CD4-positive, alpha-beta T cell treated with Interleukin-10 for 1 hour (primary cell): ENCODE results near the gene IL4I1.
A peak's percentile ranks its signal among the peaks of the same experiment; 100 is the strongest.
"Not testable (repeated sequence)": the region's sequence is repeated elsewhere in the genome, so short reads cannot be mapped to it uniquely, and the experiment has no call there.

Experiments
- DNase-seq: peaks from one replicate; pipeline ENCODE4 v3.0.0-alpha.2; 2020

IL4I1 gene, protein sequence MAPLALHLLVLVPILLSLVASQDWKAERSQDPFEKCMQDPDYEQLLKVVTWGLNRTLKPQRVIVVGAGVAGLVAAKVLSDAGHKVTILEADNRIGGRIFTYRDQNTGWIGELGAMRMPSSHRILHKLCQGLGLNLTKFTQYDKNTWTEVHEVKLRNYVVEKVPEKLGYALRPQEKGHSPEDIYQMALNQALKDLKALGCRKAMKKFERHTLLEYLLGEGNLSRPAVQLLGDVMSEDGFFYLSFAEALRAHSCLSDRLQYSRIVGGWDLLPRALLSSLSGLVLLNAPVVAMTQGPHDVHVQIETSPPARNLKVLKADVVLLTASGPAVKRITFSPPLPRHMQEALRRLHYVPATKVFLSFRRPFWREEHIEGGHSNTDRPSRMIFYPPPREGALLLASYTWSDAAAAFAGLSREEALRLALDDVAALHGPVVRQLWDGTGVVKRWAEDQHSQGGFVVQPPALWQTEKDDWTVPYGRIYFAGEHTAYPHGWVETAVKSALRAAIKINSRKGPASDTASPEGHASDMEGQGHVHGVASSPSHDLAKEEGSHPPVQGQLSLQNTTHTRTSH

DNA sequence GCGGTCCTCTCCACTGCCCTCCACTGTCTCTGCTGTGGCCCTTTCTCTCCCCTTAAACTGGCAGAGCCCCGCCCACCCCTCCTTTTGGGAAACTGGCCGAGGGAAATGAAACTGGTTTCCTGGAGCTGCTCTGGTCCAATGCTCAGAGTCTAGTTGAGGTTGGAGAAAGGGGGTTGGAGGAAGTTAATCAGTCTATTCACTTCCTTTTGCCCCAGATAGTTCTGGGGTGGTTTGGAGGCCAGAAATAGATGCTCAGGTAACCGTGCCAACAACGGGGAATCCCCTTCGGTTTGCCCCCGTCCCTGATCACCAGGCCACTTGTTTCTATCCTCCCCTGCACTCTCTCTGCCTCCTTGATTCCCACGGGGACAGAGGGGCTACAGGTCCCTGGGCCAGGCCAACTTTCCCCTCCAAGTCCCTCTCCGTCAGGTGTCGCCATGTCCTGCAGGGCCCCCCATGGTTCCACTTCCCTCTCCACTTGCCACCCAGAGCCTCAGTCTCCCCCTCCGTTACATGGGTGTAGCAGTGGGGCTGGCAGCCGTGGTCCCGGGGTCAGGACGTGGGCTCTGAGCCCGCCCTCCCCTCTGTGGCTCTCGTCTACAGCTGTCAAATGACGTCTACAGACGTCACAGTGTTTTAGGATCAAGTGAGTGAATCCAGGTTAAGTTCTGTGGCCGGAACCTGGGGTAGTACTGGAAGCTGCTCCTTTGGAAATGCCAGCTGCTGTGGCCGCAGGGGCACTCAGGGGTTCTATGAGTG is at the start of gene IL4I1:
IL4I1 (minus strand) TSS at position 25 of the 759 bp plus-strand sequence. CDS start 727 bp downstream, outside the sequence.
- DNase-seq: peak; percentile 89

DNA sequence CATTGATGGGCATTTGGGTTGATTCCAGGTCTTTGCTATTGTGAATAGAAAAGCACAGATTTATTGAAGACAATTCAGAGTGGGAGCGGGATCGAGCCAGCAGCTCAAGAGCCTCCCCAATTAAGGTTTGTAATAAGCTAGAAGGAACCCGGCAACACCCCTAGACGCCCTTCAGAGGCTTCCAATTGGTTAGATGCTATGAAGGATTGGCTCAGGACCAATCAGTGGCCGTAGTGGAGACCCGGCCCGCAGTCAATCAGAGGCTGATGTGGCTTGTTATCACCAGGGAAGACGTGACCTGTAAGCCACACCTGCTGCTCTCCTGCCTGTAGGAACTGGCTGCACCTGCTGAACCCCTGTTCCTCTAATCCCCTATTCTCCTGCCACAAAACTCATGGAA is 49.7 kb upstream of the IL4I1 start:
- no peak for DNase-seq

DNA sequence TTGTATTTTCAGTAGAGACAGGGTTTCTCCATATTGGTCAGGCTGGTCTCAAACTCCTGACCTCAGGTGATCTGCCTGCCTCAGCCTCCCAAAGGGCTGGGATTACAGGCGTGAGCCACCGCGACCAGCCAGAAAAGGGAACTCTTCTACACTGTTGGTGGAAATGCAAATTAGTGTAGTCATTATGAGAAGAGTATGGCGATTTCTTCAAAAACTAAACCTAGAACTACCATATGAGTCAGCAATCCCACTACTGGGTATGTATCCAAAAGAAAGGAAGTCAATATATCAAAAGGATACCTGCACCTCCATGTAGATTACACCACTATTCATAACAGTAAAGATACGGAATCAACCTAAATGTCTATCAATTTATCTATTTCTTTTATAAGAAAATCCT is 47.9 kb upstream of the IL4I1 start:
- not testable (repeated sequence) for DNase-seq

DNA sequence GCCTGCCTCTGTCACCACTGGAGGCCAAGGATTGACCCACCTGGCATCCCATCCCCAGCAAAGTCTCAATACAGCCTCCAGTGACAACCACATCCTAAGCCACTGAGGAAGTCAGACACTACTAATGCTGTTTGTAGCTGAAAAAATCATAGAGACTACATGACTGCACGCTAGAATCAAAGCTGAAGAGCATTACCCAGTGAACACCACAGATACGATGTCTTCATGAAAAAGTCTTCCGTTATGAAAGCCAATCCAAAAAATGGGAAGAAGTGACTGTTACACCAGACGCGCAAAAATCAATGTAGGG is 43.8 kb upstream of the IL4I1 start:
- no peak for DNase-seq

DNA sequence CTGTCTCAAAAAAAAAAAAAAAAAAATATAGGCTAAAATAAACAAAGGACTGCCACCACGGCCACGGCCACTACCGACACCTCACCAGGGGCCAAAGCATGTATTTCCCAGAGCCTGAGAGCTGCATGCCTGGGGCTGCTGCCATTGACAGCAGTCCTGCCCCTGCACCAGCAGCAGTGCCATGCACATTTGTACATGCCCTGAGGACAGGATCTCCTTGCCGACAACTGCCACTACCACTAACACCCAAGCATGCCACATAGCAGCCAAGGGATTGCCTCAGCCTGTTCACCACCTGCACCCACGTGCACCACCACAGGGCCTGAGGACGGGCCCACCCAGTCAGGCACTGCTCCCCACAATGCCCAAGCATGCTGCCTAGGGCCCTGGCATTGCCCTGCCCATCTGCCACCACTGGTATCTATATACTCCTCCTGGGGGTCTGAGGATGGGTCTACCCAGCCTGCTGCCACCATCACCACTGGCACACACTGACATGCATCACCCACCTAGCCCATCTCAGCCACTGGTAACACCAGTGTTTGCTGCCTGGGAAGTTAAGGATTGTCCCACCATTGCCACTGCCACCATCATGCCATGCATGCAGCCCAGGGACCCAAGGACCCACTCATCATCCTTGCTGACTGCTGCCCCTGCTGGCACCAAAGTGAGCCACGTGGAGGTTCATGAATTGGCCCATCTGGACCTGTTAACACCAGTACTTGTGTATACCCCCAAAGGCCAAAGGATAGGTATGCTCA is 43.2 kb upstream of the IL4I1 start:
- DNase-seq: no peak

DNA sequence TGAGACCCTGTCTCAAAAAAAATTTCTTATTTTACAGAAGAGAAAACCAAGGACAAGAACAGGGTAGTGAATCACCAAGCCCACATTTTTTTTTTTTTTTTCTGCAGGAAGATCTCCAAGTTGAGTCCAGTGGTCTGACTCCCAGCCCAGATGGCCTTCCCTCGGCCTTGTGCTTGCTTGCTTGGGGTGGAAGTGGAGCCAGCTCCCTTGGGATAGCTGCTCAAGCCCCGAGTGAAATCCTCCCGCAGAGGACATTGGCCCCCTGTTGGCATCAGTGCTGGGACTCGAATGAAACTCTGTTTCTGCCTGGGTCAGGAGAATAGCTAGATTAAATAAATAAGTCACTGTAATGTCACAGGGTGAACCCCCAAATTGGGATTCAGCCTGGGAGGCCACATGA is 42.0 kb upstream of the IL4I1 start:
- DNase-seq: no peak

DNA sequence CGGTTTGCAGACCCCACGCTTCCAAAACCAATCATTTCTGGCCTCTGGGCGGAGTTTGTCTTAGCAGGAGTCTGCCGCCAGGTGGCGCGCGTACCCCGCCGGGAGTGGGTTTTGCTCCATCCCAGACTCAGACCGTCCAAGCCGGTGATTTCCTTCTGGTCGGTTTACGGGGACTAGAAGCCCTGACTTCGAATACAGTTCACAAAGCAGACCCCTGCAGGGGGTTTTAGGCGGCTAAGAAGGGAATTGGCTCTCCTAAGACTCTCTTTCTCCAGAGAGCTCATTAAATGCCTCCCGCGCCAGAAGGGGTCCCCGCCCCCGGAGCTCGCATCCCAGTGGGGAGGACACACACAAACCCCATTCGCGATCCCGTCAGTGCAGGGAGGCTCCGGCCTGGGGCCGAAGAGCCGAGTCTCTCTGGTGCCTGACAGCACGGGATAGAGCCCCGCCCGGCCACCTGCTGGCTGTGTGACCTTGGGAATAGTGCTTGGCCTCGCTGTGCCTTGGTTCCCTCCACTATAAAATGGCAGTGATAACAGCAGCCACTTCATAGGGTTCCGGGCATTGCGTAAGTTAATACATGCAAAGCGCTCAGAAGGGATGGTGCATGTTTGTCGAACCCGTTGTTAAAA is 41.2 kb upstream of the IL4I1 start:
- DNase-seq: peak; percentile 78

DNA sequence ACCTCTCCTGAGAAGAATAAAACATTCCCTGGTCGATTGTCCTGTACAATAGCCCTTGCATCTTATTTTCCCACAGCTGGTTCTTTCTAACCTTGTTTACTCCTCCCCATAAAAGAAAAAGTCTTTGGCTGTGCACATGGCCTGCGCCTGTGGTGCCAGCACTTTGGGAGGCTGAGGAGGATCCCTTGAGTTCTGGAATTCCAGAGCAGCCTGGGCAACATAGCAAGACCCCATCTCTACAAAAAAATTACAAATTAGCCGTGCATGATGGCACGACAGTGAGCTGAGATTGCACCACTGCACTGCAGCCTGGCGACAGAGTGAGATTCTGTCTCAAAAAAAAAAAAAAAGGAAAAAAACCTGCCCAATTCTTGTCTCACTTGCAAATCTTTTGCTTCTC is 39.9 kb upstream of the IL4I1 start:
- DNase-seq: no peak

DNA sequence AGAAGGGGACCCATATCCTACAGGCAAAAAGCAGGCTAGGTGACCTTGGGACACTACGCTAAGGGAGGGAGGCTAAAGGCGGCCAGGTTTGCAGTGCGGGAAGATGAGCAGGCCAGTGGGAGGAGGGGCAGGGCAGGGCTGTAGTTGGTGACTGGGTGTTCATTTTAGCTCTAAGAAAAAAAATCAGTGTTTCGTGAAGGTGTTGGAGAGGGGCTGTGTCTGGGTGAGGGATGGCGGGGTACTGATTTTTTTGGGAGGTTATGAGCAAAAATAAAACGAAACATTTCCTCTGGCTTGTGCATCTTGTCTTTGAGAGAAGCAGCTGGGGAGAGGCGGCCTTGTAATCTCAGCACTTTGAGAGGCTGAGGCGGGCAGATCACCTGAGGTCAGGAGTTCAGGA is 37.0 kb upstream of the IL4I1 start:
- no peak for DNase-seq

DNA sequence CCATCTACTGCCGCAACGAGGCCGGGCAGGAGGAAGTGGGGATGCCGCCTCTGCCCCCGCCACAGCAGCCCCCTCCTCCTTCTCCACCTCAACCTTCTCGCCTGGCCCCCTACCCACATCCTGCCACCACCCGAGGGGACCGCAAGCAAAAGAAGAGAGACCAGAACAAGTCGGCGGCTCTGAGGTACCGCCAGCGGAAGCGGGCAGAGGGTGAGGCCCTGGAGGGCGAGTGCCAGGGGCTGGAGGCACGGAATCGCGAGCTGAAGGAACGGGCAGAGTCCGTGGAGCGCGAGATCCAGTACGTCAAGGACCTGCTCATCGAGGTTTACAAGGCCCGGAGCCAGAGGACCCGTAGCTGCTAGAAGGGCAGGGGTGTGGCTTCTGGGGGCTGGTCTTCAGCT is 36.0 kb upstream of the IL4I1 start:
- peak; percentile 61 for DNase-seq

DNA sequence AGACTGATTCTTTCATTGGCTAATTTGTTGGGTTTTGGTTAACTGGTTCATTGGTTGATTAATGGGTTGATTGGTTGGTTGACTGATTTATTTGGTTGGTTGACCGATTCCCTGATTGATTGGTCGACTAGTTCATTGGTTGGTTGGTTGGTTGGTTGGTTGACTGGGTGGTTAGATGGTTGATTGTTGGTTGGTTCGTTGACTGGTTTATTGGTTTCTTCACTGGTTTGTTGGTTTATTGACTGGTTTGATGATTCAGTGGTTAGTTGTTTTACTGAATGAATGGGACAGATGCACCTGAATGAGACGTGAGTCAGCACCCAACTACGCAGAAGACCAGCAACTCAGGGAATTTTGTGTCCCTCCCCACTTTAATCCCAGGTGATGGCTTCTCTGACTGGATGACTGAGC is 35.4 kb upstream of the IL4I1 start:
- DNase-seq: no peak

DNA sequence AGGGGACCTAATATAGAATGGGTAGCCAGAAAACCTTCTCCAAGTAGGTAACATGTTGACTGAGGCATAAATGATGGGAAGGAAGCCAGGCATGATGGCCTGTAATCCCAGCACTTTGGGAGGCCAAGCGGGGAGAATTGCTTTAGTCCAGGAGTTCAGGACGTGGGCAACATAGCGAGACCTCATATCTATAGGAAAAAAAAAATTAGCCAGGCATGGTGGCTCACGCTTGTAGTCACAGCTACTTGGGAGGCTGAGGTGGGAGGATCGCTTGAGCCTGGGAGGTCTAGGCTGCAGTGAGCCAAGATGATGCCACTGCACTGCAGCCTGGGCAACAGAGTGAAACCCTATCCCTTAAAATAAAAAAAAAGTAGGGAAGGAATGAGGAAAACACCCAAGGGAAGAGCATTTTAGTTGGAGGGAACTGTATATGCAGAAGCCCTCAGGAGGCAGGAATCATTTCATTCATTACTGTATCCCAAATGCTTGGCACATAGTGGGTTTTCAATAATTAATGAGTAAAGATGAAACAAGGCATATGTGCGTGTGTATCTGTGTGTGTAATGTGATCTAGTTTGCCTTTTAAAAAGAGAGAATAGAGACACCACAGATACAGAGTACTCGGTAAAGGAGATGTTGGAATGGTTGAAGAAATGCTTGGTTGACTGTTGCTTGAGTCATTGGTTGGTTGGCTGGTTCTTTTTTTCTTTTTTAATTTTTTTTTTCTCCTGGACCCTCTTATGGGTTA is 34.8 kb upstream of the IL4I1 start:
- no peak for DNase-seq

DNA sequence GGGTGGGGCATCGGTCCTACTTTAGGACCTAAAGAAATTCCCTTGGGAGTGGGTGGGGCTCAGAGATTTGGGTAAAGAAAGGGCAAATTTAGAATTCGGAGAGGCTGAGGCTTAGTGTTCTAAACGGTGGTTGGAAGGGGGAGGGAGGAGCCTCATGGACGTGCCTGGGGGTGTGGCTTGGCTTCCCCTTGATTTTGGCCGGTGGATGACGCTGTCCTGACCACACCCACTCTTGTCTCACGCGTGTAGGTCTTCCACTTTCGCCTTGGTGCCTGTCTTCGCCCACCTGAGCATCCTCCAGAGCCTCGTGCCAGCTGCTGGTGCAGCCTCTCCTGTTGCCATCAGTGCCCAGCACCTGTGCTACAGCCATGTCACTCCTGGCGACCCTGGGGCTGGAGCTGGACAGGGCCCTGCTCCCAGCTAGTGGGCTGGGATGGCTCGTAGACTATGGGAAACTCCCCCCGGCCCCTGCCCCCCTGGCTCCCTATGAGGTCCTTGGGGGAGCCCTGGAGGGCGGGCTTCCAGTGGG is 33.9 kb upstream of the IL4I1 start:
- DNase-seq: peak; percentile 26

DNA sequence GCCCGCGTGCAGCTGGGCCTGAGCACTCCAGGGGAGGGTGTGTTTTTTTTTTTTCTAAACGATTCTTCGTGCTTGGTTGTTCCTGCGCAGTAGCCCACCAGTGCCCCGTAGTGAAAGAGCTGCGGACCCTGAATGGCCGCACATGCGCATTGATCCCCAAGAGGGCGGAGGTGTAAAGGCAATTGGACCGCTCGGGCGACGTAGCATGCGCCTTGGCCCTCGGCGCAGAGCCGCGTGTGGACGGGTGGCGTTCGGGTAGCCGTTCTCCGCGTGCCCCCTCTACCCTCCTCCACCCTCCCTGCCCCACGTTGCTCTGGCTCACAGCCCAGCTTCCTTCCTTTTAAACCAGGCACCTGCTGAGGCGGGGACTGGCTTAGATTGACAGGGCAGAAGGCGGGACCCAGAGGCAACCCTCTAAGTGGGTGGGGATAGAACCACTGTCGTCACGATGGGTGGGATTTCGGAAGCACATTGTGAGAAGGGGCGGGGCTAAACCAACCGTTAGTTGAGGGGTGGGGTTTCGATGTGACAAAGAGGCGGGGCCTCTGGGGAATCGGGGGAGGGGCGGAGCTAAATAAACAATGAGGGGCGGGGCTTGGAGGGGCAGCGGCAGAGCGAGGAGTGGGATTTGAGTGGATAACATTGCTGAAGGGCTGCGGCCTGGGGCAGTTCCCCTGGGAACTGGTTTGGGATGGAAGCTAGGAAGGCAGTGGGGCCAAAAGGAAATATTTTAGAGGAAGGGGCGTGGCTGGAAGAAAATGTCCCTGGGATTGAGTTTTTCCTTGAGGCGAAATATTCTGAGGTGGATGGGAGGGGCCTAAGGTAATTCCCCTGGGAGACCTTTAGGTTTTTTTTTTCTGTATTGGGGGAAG is 33.2 kb upstream of the IL4I1 start:
- DNase-seq: peak; percentile 97

DNA sequence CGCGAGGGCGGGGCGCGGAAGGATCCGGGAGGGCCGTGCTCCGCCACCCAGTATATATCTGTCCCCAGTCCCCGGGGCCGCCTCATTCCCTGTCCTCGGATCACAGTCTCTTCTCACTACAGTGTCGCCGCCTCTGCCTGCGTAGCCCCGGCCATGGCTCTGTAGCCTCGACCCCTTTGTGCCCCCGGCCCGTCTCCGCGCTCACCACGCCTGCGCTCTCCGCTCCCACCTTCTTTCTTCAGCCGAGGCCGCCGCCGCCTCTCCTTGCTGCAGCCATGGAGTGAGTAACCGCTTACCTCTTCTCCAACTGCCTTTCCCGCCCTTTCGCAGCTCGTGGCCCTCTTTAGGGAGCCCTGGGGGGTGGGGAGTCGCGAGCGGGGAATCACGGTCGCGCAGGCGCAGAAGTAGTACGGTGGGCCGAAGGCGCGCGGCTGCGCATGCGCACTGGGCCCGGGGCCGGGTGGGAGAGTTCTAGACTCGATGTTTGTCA is 32.5 kb upstream of the IL4I1 start, which contains the start of the genes ATF5 and NUP62:
ATF5 (plus strand) TSS at position 85 of the 490 bp plus-strand sequence. CDS start 1,646 bp downstream, outside the sequence.
NUP62 (minus strand) TSS at position 384 of the 490 bp plus-strand sequence. CDS start 19,697 bp downstream, outside the sequence.
- peak; percentile 91 for DNase-seq

DNA sequence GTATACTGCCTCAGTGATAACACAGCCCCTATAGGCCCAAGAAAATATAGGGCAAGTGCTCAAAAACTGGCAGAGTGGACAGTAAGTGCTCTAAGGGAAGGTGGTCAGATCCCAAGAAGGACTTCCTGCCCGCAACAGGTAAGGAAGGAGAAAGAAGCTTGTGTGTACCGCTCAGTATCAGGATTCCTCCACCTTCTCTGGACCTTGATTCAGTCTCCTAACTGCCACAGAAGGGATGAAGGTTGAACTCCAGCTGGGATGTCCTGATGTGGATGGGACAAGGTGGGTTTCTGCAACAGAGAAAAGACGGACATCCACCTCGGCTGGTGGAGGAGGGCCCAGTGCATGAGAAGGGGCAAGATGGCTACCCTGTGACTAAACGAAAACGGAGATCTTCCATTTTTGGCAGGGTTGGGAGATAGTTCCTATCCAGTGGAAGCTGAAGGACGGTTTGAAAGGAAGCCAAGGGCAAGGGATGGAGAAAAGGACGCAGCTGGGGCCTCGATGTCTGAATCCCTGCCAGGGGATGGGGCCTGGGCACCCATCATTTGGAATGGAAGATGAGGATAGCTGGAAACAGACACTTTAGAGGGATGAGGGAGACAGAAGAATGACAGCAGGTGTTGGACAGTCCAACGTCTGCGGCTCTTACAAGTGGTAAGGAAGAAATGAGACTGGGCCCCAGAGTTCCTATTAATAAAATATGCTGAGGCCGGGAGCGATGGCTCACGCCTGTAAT is 31.0 kb upstream of the IL4I1 start:
- DNase-seq: no peak

DNA sequence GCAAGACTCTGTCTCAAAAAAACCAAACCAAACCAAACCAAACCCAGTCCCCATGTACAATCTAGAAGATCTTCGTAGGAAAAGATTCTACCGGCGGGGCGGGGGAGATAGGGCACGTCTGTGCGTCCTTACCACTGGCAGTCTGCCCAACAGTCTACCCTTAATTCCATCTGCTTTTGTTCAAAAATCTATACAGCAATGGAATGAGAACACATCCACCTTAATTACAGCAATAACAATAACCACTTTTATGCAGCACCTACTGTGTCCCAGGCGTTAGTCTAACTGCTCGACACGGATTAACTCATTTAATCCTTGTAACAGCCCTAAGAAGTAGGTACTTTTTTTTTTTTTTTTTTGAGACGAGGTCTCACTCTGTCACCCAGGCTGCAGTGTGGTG is 29.8 kb upstream of the IL4I1 start:
- DNase-seq: no peak

DNA sequence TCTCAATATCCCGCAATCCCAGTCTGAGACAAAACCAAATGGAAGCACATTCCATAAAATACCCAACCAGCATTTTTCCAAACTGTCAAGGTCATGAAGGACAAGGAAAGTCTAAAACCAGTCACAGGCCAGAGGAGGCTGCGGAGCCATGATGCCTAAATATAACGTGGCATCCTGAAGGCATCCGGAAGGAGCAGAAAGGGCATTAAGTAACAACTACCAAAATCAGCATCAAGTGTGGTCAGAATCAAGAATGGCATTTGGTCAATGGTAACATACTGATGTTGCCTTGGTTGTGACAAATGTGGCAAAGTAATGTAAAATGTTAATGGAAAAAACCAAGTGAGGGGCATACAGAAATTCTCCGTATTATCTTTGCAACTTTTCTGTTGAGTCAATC is 28.8 kb upstream of the IL4I1 start:
- no peak for DNase-seq

DNA sequence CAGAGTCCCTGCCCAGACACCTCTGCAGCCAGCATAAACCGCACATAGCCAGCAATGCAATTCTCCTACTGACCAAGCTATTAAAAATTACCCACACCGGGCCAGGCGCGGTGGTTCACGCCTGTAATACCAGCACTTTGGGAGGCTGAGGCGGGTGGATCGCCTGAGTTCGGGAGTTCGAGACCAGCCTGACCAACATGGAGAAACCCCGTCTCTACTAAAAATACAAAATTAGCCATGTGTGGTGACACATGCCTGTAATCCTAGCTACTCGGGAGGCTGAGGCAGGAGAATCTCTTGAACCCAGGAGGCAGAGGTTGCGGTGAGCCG is 28.2 kb upstream of the IL4I1 start:
- not testable (repeated sequence) for DNase-seq
